GM13976 (cell line): ENCODE measurements around the gene DAAM2.

Experiments used
- DNase-seq: peaks from one replicate; pipeline ENCODE4 v3.0.0; 2012; ENCODE audit warnings: low spot score
- in situ Hi-C: fragments of 300-500 bp; cut with MboI; formaldehyde crosslinking; loops from one replicate; pipeline ENCODE4 v1.12.0; 2022; ENCODE audit warnings: low sequenced_read_pairs, mixed read lengths, inconsistent platforms; ENCODE audit not compliant: unreplicated experiment
- TF ChIP-seq, protein P1 (sequence below): IDR thresholded peaks from 2 replicates; pipeline ENCODE4 v1.5.1; 2012; ENCODE audit warnings: borderline replicate concordance, mild to moderate bottlenecking; ENCODE audit not compliant: insufficient read depth; ENCODE audit errors: extremely low read depth, missing control alignments, control extremely low read depth

Gene DAAM2

GRCh38 chr6:39756582-39756981, 35.6 kb upstream of the DAAM2 start:
- DNase-seq: no peak
- TF ChIP-seq, protein P1, sequence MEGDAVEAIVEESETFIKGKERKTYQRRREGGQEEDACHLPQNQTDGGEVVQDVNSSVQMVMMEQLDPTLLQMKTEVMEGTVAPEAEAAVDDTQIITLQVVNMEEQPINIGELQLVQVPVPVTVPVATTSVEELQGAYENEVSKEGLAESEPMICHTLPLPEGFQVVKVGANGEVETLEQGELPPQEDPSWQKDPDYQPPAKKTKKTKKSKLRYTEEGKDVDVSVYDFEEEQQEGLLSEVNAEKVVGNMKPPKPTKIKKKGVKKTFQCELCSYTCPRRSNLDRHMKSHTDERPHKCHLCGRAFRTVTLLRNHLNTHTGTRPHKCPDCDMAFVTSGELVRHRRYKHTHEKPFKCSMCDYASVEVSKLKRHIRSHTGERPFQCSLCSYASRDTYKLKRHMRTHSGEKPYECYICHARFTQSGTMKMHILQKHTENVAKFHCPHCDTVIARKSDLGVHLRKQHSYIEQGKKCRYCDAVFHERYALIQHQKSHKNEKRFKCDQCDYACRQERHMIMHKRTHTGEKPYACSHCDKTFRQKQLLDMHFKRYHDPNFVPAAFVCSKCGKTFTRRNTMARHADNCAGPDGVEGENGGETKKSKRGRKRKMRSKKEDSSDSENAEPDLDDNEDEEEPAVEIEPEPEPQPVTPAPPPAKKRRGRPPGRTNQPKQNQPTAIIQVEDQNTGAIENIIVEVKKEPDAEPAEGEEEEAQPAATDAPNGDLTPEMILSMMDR: no peak
- in situ Hi-C loops: no loop called here

GRCh38 chr6:39758905-39759605, 33.1 kb upstream of the DAAM2 start:
- in situ Hi-C loops: no loop called here
- DNase-seq: no peak
- TF ChIP-seq, protein P1: no peak

GRCh38 chr6:39760226-39760952, 31.8 kb upstream of the DAAM2 start:
- DNase-seq: no peak
- TF ChIP-seq, protein P1: no peak
- in situ Hi-C loops: no loop called here

DNA sequence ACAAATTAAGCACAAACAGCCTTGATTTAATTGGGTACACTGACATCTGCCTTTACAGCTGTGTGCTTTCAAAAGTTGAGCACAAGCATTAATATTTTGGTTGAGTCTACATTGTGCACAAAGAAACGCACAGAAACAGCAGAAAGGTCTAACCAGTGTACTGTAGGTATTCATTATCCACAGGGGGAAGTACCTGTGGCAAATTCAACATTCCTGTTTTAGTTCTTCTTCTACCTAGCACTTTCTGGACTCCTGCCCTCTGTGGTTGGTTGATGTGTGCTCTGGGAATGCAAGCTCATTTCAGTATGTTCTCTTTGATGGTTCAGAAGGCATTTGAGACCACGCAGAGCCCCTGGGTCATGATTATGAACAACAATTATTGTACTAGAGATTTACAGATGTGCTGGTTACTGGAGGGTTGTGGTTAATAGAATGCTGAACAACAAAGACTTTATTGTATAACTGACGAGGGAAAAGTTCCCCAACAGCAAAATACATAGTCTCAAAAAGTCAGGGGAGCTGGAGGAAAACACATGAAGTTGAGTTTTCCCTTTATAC, 26.6 kb upstream of the DAAM2 start:
- in situ Hi-C loops: no loop called here
- TF ChIP-seq, protein P1: no peak
- no peak for DNase-seq

DNA sequence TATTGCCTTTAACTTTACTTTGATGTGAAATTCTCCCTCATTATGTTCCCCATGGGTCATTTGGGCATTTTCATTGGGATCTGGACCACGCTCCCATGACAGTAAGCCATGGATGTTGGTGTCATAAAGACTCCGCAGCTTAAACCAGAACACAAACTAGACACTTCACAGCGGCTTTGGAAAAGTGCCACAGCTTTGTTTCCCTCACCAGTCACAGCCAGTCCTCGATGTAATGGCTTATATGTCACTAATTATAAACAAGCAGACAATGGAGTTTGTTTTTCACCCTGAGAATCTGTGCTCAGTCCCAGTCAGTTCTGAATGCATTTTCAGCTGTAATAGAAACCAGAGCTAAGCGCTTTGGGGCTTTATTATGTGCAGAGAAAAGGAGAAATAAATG, 23.2 kb upstream of the DAAM2 start:
- TF ChIP-seq, protein P1: no peak
- DNase-seq: no peak
- in situ Hi-C loops: no loop called here

DNA sequence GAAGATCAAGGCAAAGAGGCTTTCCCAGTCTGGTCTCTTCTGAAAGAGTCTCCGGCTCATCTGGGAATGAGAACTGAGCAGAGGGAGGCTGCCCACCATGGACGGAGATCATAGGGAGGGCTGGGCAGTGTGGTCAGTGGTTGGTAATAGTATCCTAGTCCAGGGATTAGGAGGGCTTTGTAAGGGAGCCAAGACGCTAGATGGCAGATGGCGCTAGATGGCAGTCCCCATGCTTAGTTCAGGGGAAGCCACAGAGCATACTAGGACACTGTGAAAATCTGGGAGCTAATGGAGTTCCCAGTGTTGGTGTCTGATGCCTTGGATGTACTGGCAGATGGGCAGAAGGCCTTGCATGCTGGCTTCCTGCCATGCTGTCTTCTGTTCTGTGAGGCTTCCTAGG, 21.7 kb upstream of the DAAM2 start:
- TF ChIP-seq, protein P1: no peak
- DNase-seq: no peak
- in situ Hi-C loops: no loop called here
